Endothelial cell (in vitro differentiated cells): ENCODE measurements around the gene GNAI3. TPM values are rescaled to one million over a fixed set of nuclear protein-coding genes. Genes with fewer than 3 reads are reported as not detected.
A peak's percentile ranks its signal among the peaks of the same experiment; 100 is the strongest.

Source experiments
- DNase-seq: peaks from one replicate; pipeline ENCODE4 v3.0.0; 2021; ENCODE audit warnings: low spot score
- H3K27ac Mint-ChIP-seq: one replicate; pipeline ENCODE4 v1.8.0; 2021; ENCODE audit warnings: mixed read lengths, inconsistent platforms; ENCODE audit not compliant: unreplicated experiment
- H3K27me3 Mint-ChIP-seq: one replicate; pipeline ENCODE4 v1.8.0; 2021; ENCODE audit warnings: mild to moderate bottlenecking, moderate library complexity, mixed read lengths, inconsistent platforms; ENCODE audit not compliant: unreplicated experiment
- H3K36me3 Mint-ChIP-seq: one replicate; pipeline ENCODE4 v1.8.0; 2021; ENCODE audit warnings: mild to moderate bottlenecking, low read depth, mixed read lengths, inconsistent platforms; ENCODE audit not compliant: unreplicated experiment
- H3K4me1 Mint-ChIP-seq: one replicate; pipeline ENCODE4 v1.8.0; 2021; ENCODE audit warnings: mild to moderate bottlenecking, mixed read lengths, inconsistent platforms; ENCODE audit not compliant: unreplicated experiment
- H3K4me3 Mint-ChIP-seq: one replicate; pipeline ENCODE4 v1.8.0; 2021; ENCODE audit warnings: mild to moderate bottlenecking, mixed read lengths, inconsistent platforms; ENCODE audit not compliant: unreplicated experiment
- H3K9me3 Mint-ChIP-seq: one replicate; pipeline ENCODE4 v1.8.0; 2021; ENCODE audit warnings: mixed read lengths, inconsistent platforms; ENCODE audit not compliant: unreplicated experiment
- CTCF ChIP-seq: fragments of 200-600 bp; sonication (generic); IDR thresholded peaks from one replicate; pipeline ENCODE4 v1.5.0; 2021; ENCODE audit warnings: antibody characterized with exemption; ENCODE audit not compliant: unreplicated experiment
- total RNA-seq: library from RNA; stranded (reverse); fragmentation: NEBNext Ultra II Directional; extraction: Animal tissue kit (Norgen Biotek cat#: 25700); gene quantifications from one replicate; pipeline ENCODE4 v1.2.1, GENCODE V29; 2021; ENCODE audit not compliant: unreplicated experiment

GNAI3 gene
- total RNA-seq, 1 donor from 2014 or later = 17.7 TPM

- Mint-ChIP-seq H3K27ac (peak overlapping the region; percentile 89), H3K27me3 (peaks cover 27% of the 10 kb centered on the region), H3K4me3 (peak overlapping the region; percentile 90), H3K36me3 (no peaks in the 10 kb centered on the region), H3K4me1 (peaks cover 45% of the 10 kb centered on the region), H3K9me3 (no peaks in the 10 kb centered on the region)
- DNase-seq = no peak
- TF ChIP-seq CTCF = no peak
Measured at GRCh38 chr1:109621379-109622136, 73.1 kb downstream of the GNAI3 start.

GRCh38 chr1:109622137-109622892 is 73.9 kb downstream of the GNAI3 start:
- peaks cover 26% of the 10 kb centered on the region for H3K27me3 Mint-ChIP-seq
- peak overlapping the region; percentile 89 for H3K27ac Mint-ChIP-seq
- peaks cover under 1% of the 10 kb centered on the region for H3K36me3 Mint-ChIP-seq
- no peak for TF ChIP-seq CTCF
- DNase-seq = no peak
- H3K4me1 Mint-ChIP-seq = peaks cover 38% of the 10 kb centered on the region
- H3K9me3 Mint-ChIP-seq = no peaks in the 10 kb centered on the region
- H3K4me3 Mint-ChIP-seq = peak overlapping the region; percentile 90

GRCh38 chr1:109622895-109623294 is 74.5 kb downstream of the GNAI3 start:
- TF ChIP-seq CTCF = no peak
- no peak overlapping the region for H3K4me3 Mint-ChIP-seq
- H3K27me3 Mint-ChIP-seq = peaks cover 30% of the 10 kb centered on the region
- no peaks in the 10 kb centered on the region for H3K9me3 Mint-ChIP-seq
- peaks cover 34% of the 10 kb centered on the region for H3K4me1 Mint-ChIP-seq
- peak overlapping the region; percentile 89 for H3K27ac Mint-ChIP-seq
- DNase-seq = no peak
- H3K36me3 Mint-ChIP-seq = peaks cover 6% of the 10 kb centered on the region

- H3K9me3 Mint-ChIP-seq = no peaks in the 10 kb centered on the region
- H3K36me3 Mint-ChIP-seq = peaks cover 13% of the 10 kb centered on the region
- H3K27me3 Mint-ChIP-seq = peaks cover 30% of the 10 kb centered on the region
- peaks cover 31% of the 10 kb centered on the region for H3K4me1 Mint-ChIP-seq
- DNase-seq = no peak
- no peak overlapping the region for H3K4me3 Mint-ChIP-seq
- H3K27ac Mint-ChIP-seq = peak overlapping the region; percentile 24
- no peak for TF ChIP-seq CTCF
Measured at GRCh38 chr1:109623601-109624161, 75.3 kb downstream of the GNAI3 start.
